OCI-LY7 (cell line): ENCODE data around the gene GRPR. TPM values are rescaled to one million over a fixed set of nuclear protein-coding genes. Genes with fewer than 3 reads are reported as not detected.

Source experiments
- BruUV-seq: library from RNA; stranded (reverse); fragments of 400-500 nt; replicated peaks from 2 replicates; lab custom pipeline; 2021; lab: Mats Ljungman, UMichigan
- CTCF ChIA-PET: fragments of 300-600 bp; sonication (Branson Sonifier 250); formaldehyde crosslinking; loops from one replicate; lab custom pipeline; 2022; ENCODE audit warnings: antibody characterized with exemption; ENCODE audit not compliant: unreplicated experiment; lab: Charles Lee
- POLR2A ChIA-PET: fragments of 300-600 bp; sonication (Branson Sonifier 250); formaldehyde crosslinking; loops from one replicate; lab custom pipeline; 2022; ENCODE audit warnings: antibody characterized with exemption; lab: Charles Lee
- DNase-seq: peaks from one replicate; pipeline ENCODE4 v3.0.0-alpha.2; 2015; ENCODE audit warnings: low spot score
- H2AFZ ChIP-seq: fragments of 200-600 bp; sonication (generic), shearing (Covaris generic); 2 replicates; pipeline ENCODE4 v1.6.1; 2014; ENCODE audit warnings: mild to moderate bottlenecking, antibody characterized with exemption, low read length, moderate library complexity
- H3K27ac ChIP-seq: fragments of 200-600 bp; sonication (generic); 2 replicates; pipeline ENCODE4 v1.5.1; 2014; ENCODE audit warnings: mixed run types, low read depth, mild to moderate bottlenecking, moderate library complexity, low read length, inconsistent platforms; ENCODE audit not compliant: poor library complexity, severe bottlenecking
- H3K36me3 ChIP-seq: fragments of 200-600 bp; sonication (generic); 2 replicates; pipeline ENCODE4 v1.6.1; 2014; ENCODE audit warnings: mild to moderate bottlenecking, antibody characterized with exemption, low read length, moderate library complexity, mixed read lengths; ENCODE audit not compliant: insufficient read depth
- H3K4me1 ChIP-seq: fragments of 200-600 bp; sonication (generic); 2 replicates; pipeline ENCODE4 v1.5.1; 2014; ENCODE audit warnings: mild to moderate bottlenecking, low read length; ENCODE audit not compliant: insufficient read depth, poor library complexity, severe bottlenecking
- H3K4me2 ChIP-seq: fragments of 200-600 bp; sonication (generic); 2 replicates; pipeline ENCODE4 v1.6.1; 2014; ENCODE audit warnings: mild to moderate bottlenecking, low read length
- H3K4me3 ChIP-seq: fragments of 200-600 bp; sonication (generic); 2 replicates; pipeline ENCODE4 v1.5.1; 2014; ENCODE audit warnings: mild to moderate bottlenecking, low read depth, low read length; ENCODE audit not compliant: poor library complexity, severe bottlenecking
- H3K79me2 ChIP-seq: fragments of 200-600 bp; sonication (generic); 2 replicates; pipeline ENCODE4 v1.6.1; 2016; ENCODE audit warnings: low read depth, mild to moderate bottlenecking, low read length, moderate library complexity, mixed read lengths; ENCODE audit not compliant: insufficient read depth
- H3K9me2 ChIP-seq: fragments of 200-600 bp; sonication (generic); 2 replicates; pipeline ENCODE4 v1.6.1; 2016; ENCODE audit warnings: mild to moderate bottlenecking, low read length, mixed read lengths; ENCODE audit not compliant: insufficient read depth
- H3K9me3 ChIP-seq: fragments of 200-600 bp; sonication (generic); 2 replicates; pipeline ENCODE4 v1.6.1; 2014; ENCODE audit warnings: mild to moderate bottlenecking, mixed run types, low read length, mixed read lengths
- H4K20me1 ChIP-seq: fragments of 200-600 bp; sonication (generic); 2 replicates; pipeline ENCODE4 v1.6.1; 2014; ENCODE audit warnings: mild to moderate bottlenecking, antibody characterized with exemption, low read length, moderate library complexity, mixed read lengths; ENCODE audit not compliant: insufficient read depth
- EZH2phosphoT487 ChIP-seq: fragments of 200-600 bp; sonication (generic); IDR thresholded peaks from 2 replicates; pipeline ENCODE4 v1.6.1; 2018; ENCODE audit warnings: low read depth, borderline replicate concordance, mild to moderate bottlenecking, mixed run types, antibody characterized with exemption, low read length, moderate library complexity, mixed read lengths
- intact Hi-C: fragments of 100-400 bp; cut with micrococcal nuclease; formaldehyde crosslinking; loops from one replicate; pipeline ENCODE4 v1.10.0; 2022; ENCODE audit not compliant: unreplicated experiment
- total RNA-seq, 2 experiments: library from RNA; depleted of rRNA in 1 of 2; stranded (reverse); fragments of >200 nt in 1 of 2; shearing (Covaris generic) in 1 of 2; gene quantifications; 2 replicates each; pipeline ENCODE4 v1.2.3, GENCODE V29; 2014 to 2022
- TF ChIP-seq, protein P1 (sequence below): fragments of 200-600 bp; sonication (generic); conservative IDR thresholded peaks from 2 replicates; pipeline ENCODE4 v1.5.1; 2014; ENCODE audit warnings: mild to moderate bottlenecking, antibody characterized with exemption, low read length, moderate library complexity, mixed read lengths

The GRPR gene
- total RNA-seq, 2 experiments from 2014 or later: 0.47 TPM; not detected in 1

DNA sequence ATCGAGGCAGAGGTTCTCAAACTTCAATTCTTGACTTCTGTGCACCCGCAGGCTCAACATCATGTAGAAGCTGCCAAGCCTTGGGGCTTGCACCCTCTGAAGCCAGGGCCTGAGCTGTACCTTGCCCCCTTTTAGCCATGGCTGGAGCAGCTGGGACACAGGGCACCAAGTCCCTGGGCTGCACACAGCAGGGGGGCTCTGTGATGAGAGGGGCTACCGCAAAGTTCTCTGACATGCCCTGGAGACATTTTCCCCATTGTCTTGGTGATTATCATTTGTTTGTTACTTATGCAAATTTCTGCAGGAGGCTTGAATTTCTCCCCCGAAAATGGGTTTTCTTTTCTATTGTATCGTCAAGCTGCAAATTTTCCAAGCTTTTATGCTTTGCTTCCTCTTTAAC lies 39.0 kb downstream of the GRPR start:
- Histone ChIP-seq H3K4me3 (no peak overlapping the region), H4K20me1 (no peaks in the 10 kb centered on the region), H2AFZ (no peak overlapping the region), H3K79me2 (no peaks in the 10 kb centered on the region), H3K4me2 (no peak overlapping the region), H3K9me3 (no peaks in the 10 kb centered on the region), H3K36me3 (no peaks in the 10 kb centered on the region), H3K27ac (no peak overlapping the region), H3K4me1 (no peaks in the 10 kb centered on the region), H3K9me2 (no peaks in the 10 kb centered on the region)
- CTCF ChIA-PET: no interaction called here
- BruUV-seq: no TSS peak
- DNase-seq: no peak
- POLR2A ChIA-PET: no interaction called here
- intact Hi-C loops: no loop called here
- no peak for TF ChIP-seq EZH2phosphoT487
- TF ChIP-seq, protein P1, sequence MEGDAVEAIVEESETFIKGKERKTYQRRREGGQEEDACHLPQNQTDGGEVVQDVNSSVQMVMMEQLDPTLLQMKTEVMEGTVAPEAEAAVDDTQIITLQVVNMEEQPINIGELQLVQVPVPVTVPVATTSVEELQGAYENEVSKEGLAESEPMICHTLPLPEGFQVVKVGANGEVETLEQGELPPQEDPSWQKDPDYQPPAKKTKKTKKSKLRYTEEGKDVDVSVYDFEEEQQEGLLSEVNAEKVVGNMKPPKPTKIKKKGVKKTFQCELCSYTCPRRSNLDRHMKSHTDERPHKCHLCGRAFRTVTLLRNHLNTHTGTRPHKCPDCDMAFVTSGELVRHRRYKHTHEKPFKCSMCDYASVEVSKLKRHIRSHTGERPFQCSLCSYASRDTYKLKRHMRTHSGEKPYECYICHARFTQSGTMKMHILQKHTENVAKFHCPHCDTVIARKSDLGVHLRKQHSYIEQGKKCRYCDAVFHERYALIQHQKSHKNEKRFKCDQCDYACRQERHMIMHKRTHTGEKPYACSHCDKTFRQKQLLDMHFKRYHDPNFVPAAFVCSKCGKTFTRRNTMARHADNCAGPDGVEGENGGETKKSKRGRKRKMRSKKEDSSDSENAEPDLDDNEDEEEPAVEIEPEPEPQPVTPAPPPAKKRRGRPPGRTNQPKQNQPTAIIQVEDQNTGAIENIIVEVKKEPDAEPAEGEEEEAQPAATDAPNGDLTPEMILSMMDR: no peak

DNA sequence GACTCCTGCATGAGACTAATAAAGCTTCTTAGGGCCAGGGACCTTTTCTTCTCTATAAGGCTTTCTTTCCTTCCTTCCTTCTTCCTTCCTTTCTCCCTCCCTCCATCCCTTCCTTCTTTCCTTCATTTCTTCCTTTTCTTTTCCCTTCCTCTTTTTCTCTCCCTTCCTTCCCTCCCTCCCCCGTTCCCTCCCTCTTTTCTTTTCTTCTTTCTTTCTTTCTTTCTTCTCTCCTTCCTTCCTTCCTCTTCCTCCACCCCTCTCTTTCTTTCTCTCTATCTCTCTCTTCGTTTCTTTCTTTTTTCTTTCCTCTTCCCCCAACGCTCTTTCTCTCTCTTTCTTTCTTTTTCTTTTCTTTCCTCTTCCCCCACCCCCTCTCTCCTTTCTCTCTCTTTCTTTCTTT lies 41.4 kb downstream of the GRPR start:
- no peaks in the 10 kb centered on the region for H3K4me1 ChIP-seq
- H3K36me3 ChIP-seq: no peaks in the 10 kb centered on the region
- no peak overlapping the region for H3K4me3 ChIP-seq
- H3K9me2 ChIP-seq: no peaks in the 10 kb centered on the region
- ChIA-PET POLR2A (interaction anchor here (0.7 kb wide), 1 partner anchor 8 kb away, joined by 3 read pairs; no protein-coding TSS in a partner anchor), CTCF (no interaction called here)
- intact Hi-C loops: no loop called here
- H3K79me2 ChIP-seq: no peaks in the 10 kb centered on the region
- H4K20me1 ChIP-seq: no peaks in the 10 kb centered on the region
- BruUV-seq: no TSS peak
- no peak for TF ChIP-seq EZH2phosphoT487
- TF ChIP-seq, protein P1: no peak
- no peak overlapping the region for H2AFZ ChIP-seq
- no peak for DNase-seq
- H3K9me3 ChIP-seq: no peaks in the 10 kb centered on the region
- no peak overlapping the region for H3K4me2 ChIP-seq
- no peak overlapping the region for H3K27ac ChIP-seq

DNA sequence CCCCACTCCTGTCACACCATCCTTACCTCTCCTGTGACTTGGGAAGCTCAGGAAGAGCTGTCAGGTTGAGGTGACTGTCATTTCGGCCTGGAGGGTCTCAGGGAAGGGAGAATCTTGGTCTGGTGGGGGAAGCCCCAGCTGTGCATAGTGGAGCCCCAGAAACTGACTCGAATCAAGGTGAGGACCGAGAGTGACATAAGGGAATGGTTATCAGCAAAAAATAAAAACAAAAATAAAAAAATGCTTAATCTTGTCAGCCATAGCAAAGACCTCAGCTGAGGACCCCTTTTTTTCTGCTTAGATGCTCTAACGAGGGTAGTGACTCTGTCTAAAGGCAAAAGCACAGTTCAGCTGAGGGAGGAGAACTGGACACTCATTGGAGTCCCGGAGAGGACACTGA lies 43.8 kb downstream of the GRPR start, which contains the start of gene MAGEB17:
Gene MAGEB17, plus strand, starts transcription at position 301 of the 400 bp plus-strand sequence. CDS start 2,902 bp downstream, outside the sequence.
- Histone ChIP-seq H3K4me2 (no peak within 1 kb of the TSS), H4K20me1 (no peaks in the 10 kb centered on the region), H3K9me2 (no peaks in the 10 kb centered on the region), H3K36me3 (no peaks in the 10 kb centered on the region), H3K9me3 (no peaks in the 10 kb centered on the region), H3K79me2 (no peaks in the 10 kb centered on the region), H3K27ac (no peak within 1 kb of the TSS), H2AFZ (no peak within 1 kb of the TSS), H3K4me1 (no peaks in the 10 kb centered on the region), H3K4me3 (no peak within 1 kb of the TSS)
- DNase-seq: no peak
- BruUV-seq: no TSS peak
- intact Hi-C loops: no loop called here
- CTCF ChIA-PET: no interaction called here
- POLR2A ChIA-PET: no interaction called here
- TF ChIP-seq, protein P1: no peak
- TF ChIP-seq EZH2phosphoT487: no peak
